ENCODE data around the gene SYT3. TPM values are rescaled to one million over a fixed set of nuclear protein-coding genes. Genes with fewer than 3 reads are reported as not detected.

SYT3 gene
- total RNA-seq, 1 experiment from 2014 or later: 1.8 TPM

DNA sequence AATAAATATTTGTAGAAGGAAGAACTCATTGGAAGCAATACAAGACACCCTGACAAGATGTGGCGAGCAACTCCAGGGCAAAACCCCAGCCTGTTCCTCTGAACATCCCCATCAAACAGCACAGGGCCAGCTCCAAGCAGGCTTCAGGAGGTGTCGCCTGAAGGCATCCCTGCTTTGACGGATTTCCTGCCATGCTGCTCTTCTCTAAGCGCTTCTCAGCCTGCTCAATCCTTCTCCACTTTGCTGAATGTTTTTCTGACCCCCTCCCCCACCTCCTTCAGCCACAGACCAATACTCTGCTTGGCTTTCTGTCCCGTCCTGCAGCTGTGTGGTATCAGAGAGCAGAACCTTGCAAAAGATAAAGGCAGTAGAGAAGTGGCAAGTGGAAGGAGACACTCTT, 38.0 kb upstream of the SYT3 start:
- H3K4me1 ChIP-seq (ENCODE audit: insufficient read depth, low read length, poor library complexity, severe bottlenecking): no peaks in the 10 kb centered on the region
- no peak for DNase-seq (ENCODE audit: low spot score)
- H3K4me3 ChIP-seq (ENCODE audit: low read depth, low read length, poor library complexity, severe bottlenecking): no peak overlapping the region
- ChIA-PET POLR2A (ENCODE audit: low non-redundant PET) (no interaction called here), CTCF (no interaction called here)
- TF ChIP-seq, protein P1, sequence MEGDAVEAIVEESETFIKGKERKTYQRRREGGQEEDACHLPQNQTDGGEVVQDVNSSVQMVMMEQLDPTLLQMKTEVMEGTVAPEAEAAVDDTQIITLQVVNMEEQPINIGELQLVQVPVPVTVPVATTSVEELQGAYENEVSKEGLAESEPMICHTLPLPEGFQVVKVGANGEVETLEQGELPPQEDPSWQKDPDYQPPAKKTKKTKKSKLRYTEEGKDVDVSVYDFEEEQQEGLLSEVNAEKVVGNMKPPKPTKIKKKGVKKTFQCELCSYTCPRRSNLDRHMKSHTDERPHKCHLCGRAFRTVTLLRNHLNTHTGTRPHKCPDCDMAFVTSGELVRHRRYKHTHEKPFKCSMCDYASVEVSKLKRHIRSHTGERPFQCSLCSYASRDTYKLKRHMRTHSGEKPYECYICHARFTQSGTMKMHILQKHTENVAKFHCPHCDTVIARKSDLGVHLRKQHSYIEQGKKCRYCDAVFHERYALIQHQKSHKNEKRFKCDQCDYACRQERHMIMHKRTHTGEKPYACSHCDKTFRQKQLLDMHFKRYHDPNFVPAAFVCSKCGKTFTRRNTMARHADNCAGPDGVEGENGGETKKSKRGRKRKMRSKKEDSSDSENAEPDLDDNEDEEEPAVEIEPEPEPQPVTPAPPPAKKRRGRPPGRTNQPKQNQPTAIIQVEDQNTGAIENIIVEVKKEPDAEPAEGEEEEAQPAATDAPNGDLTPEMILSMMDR (conservative IDR thresholded peaks at IDR 0.05; ENCODE audit: low read depth, low read length): no peak
- TF ChIP-seq EZH2 (IDR thresholded peaks at IDR 0.05; ENCODE audit: borderline replicate concordance, low read depth, low read length, poor library complexity, severe bottlenecking): no peak
- no peaks in the 10 kb centered on the region for H3K9me3 ChIP-seq (ENCODE audit: low read depth, low read length, poor library complexity, severe bottlenecking)
- no peaks in the 10 kb centered on the region for H3K27me3 ChIP-seq (replicated peaks; ENCODE audit: insufficient read depth, low read depth, low read length, poor library complexity)
- no TSS peak for BruUV-seq (replicated peaks)
- no peaks in the 10 kb centered on the region for H3K36me3 ChIP-seq (ENCODE audit: insufficient read depth, low read length, poor library complexity, severe bottlenecking)
- H3K27ac ChIP-seq (ENCODE audit: low read depth, low read length, poor library complexity, severe bottlenecking): no peak overlapping the region
- intact Hi-C loops (cut with micrococcal nuclease; ENCODE audit: unreplicated experiment): no loop called here

DNA sequence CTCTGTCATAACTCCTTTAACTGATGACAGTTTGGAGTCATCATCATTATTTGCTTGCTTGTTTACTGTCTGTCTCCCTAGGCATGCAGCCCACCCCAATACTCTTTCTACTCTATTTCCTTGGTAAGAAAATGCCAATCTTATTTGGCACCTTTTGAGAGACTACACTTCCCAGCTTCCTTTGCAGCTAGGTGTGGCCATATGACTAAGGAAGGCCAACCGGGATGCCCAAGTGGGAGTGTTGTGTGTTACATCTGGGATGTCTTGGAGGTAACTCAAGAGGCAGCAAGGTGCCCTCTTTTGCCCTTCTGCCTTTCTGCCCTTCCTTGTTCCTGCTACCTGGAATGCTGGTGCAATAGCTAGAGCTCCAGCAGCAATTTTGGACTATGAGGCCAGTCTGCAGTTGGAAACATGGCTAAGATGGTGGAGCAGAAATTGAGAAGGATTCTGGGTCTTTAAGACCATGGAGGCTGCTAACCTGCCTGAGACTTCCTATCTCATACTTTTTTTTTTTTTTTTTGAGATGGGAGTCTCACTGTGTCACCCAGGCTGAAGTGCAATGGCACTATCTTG, 37.0 kb upstream of the SYT3 start:
- H3K4me3 ChIP-seq (ENCODE audit: low read depth, low read length, poor library complexity, severe bottlenecking): no peak overlapping the region
- no peak for DNase-seq (ENCODE audit: low spot score)
- H3K27ac ChIP-seq (ENCODE audit: low read depth, low read length, poor library complexity, severe bottlenecking): no peak overlapping the region
- no peaks in the 10 kb centered on the region for H3K36me3 ChIP-seq (ENCODE audit: insufficient read depth, low read length, poor library complexity, severe bottlenecking)
- BruUV-seq (replicated peaks): no TSS peak
- CTCF ChIA-PET: no interaction called here
- no peaks in the 10 kb centered on the region for H3K9me3 ChIP-seq (ENCODE audit: low read depth, low read length, poor library complexity, severe bottlenecking)
- TF ChIP-seq EZH2 (IDR thresholded peaks at IDR 0.05; ENCODE audit: borderline replicate concordance, low read depth, low read length, poor library complexity, severe bottlenecking): no peak
- TF ChIP-seq, protein P1 (conservative IDR thresholded peaks at IDR 0.05; ENCODE audit: low read depth, low read length): no peak
- no peaks in the 10 kb centered on the region for H3K4me1 ChIP-seq (ENCODE audit: insufficient read depth, low read length, poor library complexity, severe bottlenecking)
- POLR2A ChIA-PET (ENCODE audit: low non-redundant PET): no interaction called here
- H3K27me3 ChIP-seq (replicated peaks; ENCODE audit: insufficient read depth, low read depth, low read length, poor library complexity): no peaks in the 10 kb centered on the region
- intact Hi-C loops (cut with micrococcal nuclease; ENCODE audit: unreplicated experiment): no loop called here

DNA sequence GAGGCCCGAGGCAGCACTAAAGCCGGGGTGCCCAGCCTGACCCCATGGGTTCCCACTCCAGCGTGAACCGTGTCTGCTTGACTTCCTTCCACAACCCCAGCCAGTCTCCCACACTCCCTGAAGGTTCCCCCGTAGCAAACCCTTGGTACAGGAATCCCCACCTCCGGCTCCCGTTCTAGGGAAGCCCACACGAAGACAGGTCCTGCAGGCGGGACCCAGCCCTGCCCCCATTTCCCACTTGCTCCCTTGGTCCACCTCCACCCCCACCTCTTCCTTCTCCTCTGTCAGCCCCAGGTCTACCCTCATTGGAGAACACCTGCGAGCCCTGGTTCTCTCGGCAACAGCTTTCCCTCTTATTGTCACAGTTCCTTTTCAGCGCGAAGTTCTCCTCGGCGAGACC, 33.4 kb upstream of the SYT3 start:
- BruUV-seq (replicated peaks): no TSS peak

More for the DNA sequence above, 33.4 kb upstream of the SYT3 start:
- H3K4me1 ChIP-seq (ENCODE audit: insufficient read depth, low read length, poor library complexity, severe bottlenecking): no peaks in the 10 kb centered on the region
- TF ChIP-seq, protein P1 (conservative IDR thresholded peaks at IDR 0.05; ENCODE audit: low read depth, low read length): no peak
- no peak for TF ChIP-seq EZH2 (IDR thresholded peaks at IDR 0.05; ENCODE audit: borderline replicate concordance, low read depth, low read length, poor library complexity, severe bottlenecking)
- H3K27me3 ChIP-seq (replicated peaks; ENCODE audit: insufficient read depth, low read depth, low read length, poor library complexity): peaks cover 6% of the 10 kb centered on the region
- no peak overlapping the region for H3K4me3 ChIP-seq (ENCODE audit: low read depth, low read length, poor library complexity, severe bottlenecking)
- no peak for DNase-seq (ENCODE audit: low spot score)
- intact Hi-C loops (cut with micrococcal nuclease; ENCODE audit: unreplicated experiment): no loop called here
- no peaks in the 10 kb centered on the region for H3K36me3 ChIP-seq (ENCODE audit: insufficient read depth, low read length, poor library complexity, severe bottlenecking)
- CTCF ChIA-PET: no interaction called here
- POLR2A ChIA-PET (ENCODE audit: low non-redundant PET): no interaction called here
- no peaks in the 10 kb centered on the region for H3K9me3 ChIP-seq (ENCODE audit: low read depth, low read length, poor library complexity, severe bottlenecking)
- H3K27ac ChIP-seq (ENCODE audit: low read depth, low read length, poor library complexity, severe bottlenecking): no peak overlapping the region
